ENCODE measurements around the gene CIDEC.

GRCh38 chr3:9826815-9827573 lies 53.1 kb downstream of the CIDEC start:
- TF ChIP-seq CTCF (IDR thresholded peaks at IDR 0.05), result peak; percentile 66
- no peak for TF ChIP-seq ZFX (IDR thresholded peaks at IDR 0.05; ENCODE audit: borderline replicate concordance)
